Liver (tissue), 9 donors: Measurements from ENCODE around the gene MYO18B. TPM values are rescaled to one million over a fixed set of nuclear protein-coding genes. Genes with fewer than 3 reads are reported as not detected.
"Not testable (repeated sequence)": the region's sequence is repeated elsewhere in the genome, so short reads cannot be mapped to it uniquely, and the experiment has no call there.

Experiments used
- DNase-seq: peaks from one replicate; pipeline ENCODE4 v3.0.0-alpha.2; 2017; ENCODE audit warnings: low spot score
- H3K27ac ChIP-seq, 2 donors: one replicate each; pipeline ENCODE4 v1.7.0; 2013; ENCODE audit warnings: inconsistent platforms in 2 of 2, low read length in 2 of 2, control low read depth in 1 of 2, low read depth in 1 of 2, mild to moderate bottlenecking in 1 of 2
- H3K27me3 ChIP-seq, 4 donors: one replicate each; pipeline versions ENCODE4 v1.6.1 to v1.7.0; 2013; ENCODE audit warnings: low read length in 3 of 4, inconsistent platforms in 1 of 4, mild to moderate bottlenecking in 1 of 4, moderate library complexity in 1 of 4; ENCODE audit not compliant: control insufficient read depth in 4 of 4, insufficient read depth in 4 of 4
- H3K36me3 ChIP-seq, 4 donors: one replicate each; pipeline versions ENCODE4 v1.6.1 to v1.7.0; 2013; ENCODE audit warnings: low read length in 3 of 4, mild to moderate bottlenecking in 3 of 4, low read depth in 1 of 4, moderate library complexity in 1 of 4; ENCODE audit not compliant: control insufficient read depth in 4 of 4, insufficient read depth in 3 of 4
- H3K4me1 ChIP-seq, 4 donors: one replicate each; pipeline versions ENCODE4 v1.6.1 to v1.7.0; 2013; ENCODE audit warnings: low read length in 3 of 4, mild to moderate bottlenecking in 3 of 4, moderate library complexity in 1 of 4; ENCODE audit not compliant: control insufficient read depth in 4 of 4, insufficient read depth in 4 of 4
- H3K4me3 ChIP-seq, 3 donors: one replicate each; pipeline versions ENCODE4 v1.6.1 to v1.7.0; 2013; ENCODE audit warnings: low read length in 3 of 3, control low read depth in 1 of 3, low read depth in 1 of 3, mild to moderate bottlenecking in 1 of 3
- H3K9ac ChIP-seq, 2 donors: one replicate each; pipeline ENCODE4 v1.7.0; 2013; ENCODE audit warnings: low read length in 2 of 2, mild to moderate bottlenecking in 2 of 2, moderate library complexity in 2 of 2, control low read depth in 1 of 2, low read depth in 1 of 2
- H3K9me3 ChIP-seq, 4 donors: one replicate each; pipeline versions ENCODE4 v1.6.1 to v1.7.0; 2013; ENCODE audit warnings: low read length in 3 of 4; ENCODE audit not compliant: control insufficient read depth in 4 of 4
- EGR1 ChIP-seq, 2 donors: IDR thresholded peaks; 2 replicates each; pipeline ENCODE4 v1.6.1; 2016 to 2018; ENCODE audit warnings: antibody characterized with exemption in 2 of 2, low read depth in 2 of 2
- FOXA1 ChIP-seq: IDR thresholded peaks from 2 replicates; pipeline ENCODE4 v1.6.1; 2016; ENCODE audit warnings: antibody characterized with exemption
- FOXA2 ChIP-seq: IDR thresholded peaks from 2 replicates; pipeline ENCODE4 v1.6.1; 2016; ENCODE audit warnings: antibody characterized with exemption
- GABPA ChIP-seq, 2 donors: IDR thresholded peaks in 1 of 2; conservative IDR thresholded peaks in 1 of 2; 2 replicates each; pipeline ENCODE4 v1.6.1; 2016; ENCODE audit warnings: antibody characterized with exemption in 2 of 2, mild to moderate bottlenecking in 1 of 2, moderate library complexity in 1 of 2
- HNF4A ChIP-seq, 2 donors: conservative IDR thresholded peaks; 2 replicates each; pipeline ENCODE4 v1.6.1; 2016; ENCODE audit warnings: antibody characterized with exemption in 2 of 2, mild to moderate bottlenecking in 2 of 2
- HNF4G ChIP-seq: IDR thresholded peaks from 2 replicates; pipeline ENCODE4 v1.6.1; 2016; ENCODE audit warnings: antibody characterized with exemption
- JUND ChIP-seq, 2 donors: IDR thresholded peaks; 2 replicates each; pipeline ENCODE4 v1.6.1; 2016; ENCODE audit warnings: antibody characterized with exemption in 2 of 2
- NR2F2 ChIP-seq: IDR thresholded peaks from 2 replicates; pipeline ENCODE4 v1.6.1; 2016; ENCODE audit warnings: antibody characterized with exemption
- RAD21 ChIP-seq, 2 donors: IDR thresholded peaks; 2 replicates each; pipeline ENCODE4 v1.6.1; 2016; ENCODE audit warnings: antibody characterized with exemption in 2 of 2, mild to moderate bottlenecking in 2 of 2
- RXRA ChIP-seq, 2 donors: IDR thresholded peaks; 2 replicates each; pipeline ENCODE4 v1.6.1; 2017 to 2018; ENCODE audit warnings: antibody characterized with exemption in 2 of 2, mild to moderate bottlenecking in 1 of 2
- SP1 ChIP-seq: IDR thresholded peaks from 2 replicates; pipeline ENCODE4 v1.6.1; 2018; ENCODE audit warnings: antibody characterized with exemption, mild to moderate bottlenecking
- TAF1 ChIP-seq: conservative IDR thresholded peaks from 2 replicates; pipeline ENCODE4 v1.6.1; 2016; ENCODE audit warnings: antibody characterized with exemption, mild to moderate bottlenecking
- YY1 ChIP-seq: IDR thresholded peaks from 2 replicates; pipeline ENCODE4 v1.6.1; 2016; ENCODE audit warnings: antibody characterized with exemption, mild to moderate bottlenecking
- WGBS: extraction: QIAGEN DNeasy Blood & Tissue Kit; methylation state at CpG from one replicate; pipeline ENCODE4 v1.1.7; 2013; 5-methylcytosine and 5-hydroxymethylcytosine counted together
- polyA plus RNA-seq, 2 donors: library from polyadenylated mRNA; stranded (reverse) in 1 of 2; unstranded in 1 of 2; fragments of 200-250 nt in 1 of 2; fragments of >200 nt in 1 of 2; fragmentation: Nextera tagmentation in 1 of 2; extraction: Ambion mirVana in 1 of 2; gene quantifications; one replicate each; pipeline versions ENCODE4 v1.2.1 to v1.2.3, GENCODE V29; 2013 to 2015
- total RNA-seq, 2 donors: library from RNA; depleted of rRNA; stranded (reverse); fragments of >200 nt; gene quantifications; one replicate each; pipeline ENCODE4 v1.2.3, GENCODE V29; 2014
- TF ChIP-seq, protein P1 (sequence below): IDR thresholded peaks from 2 replicates; pipeline ENCODE4 v1.6.1; 2016; ENCODE audit warnings: antibody characterized with exemption, mild to moderate bottlenecking
- TF ChIP-seq, protein P2 (sequence below): fragments of 150-350 bp; IDR thresholded peaks from 2 replicates; pipeline ENCODE4 v1.5.1; 2017; ENCODE audit warnings: improper control_type of control experiment, low read depth, low read length; ENCODE audit not compliant: missing input control
- TF ChIP-seq, protein P3 (sequence below): IDR thresholded peaks from 2 replicates; pipeline ENCODE4 v1.6.1; 2016; ENCODE audit warnings: antibody characterized with exemption
- TF ChIP-seq, protein P4 (sequence below): IDR thresholded peaks from 2 replicates; pipeline ENCODE4 v1.6.1; 2016; ENCODE audit warnings: antibody characterized with exemption
- donor health status: healthy.
- donor health status: healthy.
- donor health status: healthy.
- donor health status: healthy.
- donor health status: healthy.

Gene MYO18B
- total and polyA plus RNA-seq, 4 donors, result under 0.01 to 4.2 (median 0.02) TPM; not detected in 1

DNA sequence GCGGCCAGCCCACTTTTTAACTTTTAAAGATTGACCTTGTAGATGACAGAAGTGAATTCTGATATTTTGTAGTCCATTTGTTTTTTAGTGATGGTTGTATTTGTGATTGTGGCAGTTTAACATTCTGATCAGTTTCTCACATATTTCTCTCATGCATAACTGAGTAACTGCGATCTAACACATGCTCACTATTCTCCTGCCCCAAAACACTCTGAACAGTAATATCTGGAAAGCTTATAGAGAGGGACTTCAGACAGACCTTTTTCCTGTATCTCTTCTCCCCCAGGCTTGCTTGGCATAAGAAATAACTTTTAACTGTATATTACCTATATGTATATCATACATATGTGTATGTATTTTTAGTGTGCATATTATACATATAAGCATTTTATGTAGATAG, 37.3 kb upstream of the MYO18B start:
- no peak overlapping the region for H3K4me3 ChIP-seq
- TF ChIP-seq YY1 (no peak), RAD21 (IDR thresholded peaks at IDR 0.05) (no peak), SP1 (no peak), HNF4A (conservative IDR thresholded peaks at IDR 0.05) (no peak), FOXA2 (no peak)
- TF ChIP-seq, protein P1, sequence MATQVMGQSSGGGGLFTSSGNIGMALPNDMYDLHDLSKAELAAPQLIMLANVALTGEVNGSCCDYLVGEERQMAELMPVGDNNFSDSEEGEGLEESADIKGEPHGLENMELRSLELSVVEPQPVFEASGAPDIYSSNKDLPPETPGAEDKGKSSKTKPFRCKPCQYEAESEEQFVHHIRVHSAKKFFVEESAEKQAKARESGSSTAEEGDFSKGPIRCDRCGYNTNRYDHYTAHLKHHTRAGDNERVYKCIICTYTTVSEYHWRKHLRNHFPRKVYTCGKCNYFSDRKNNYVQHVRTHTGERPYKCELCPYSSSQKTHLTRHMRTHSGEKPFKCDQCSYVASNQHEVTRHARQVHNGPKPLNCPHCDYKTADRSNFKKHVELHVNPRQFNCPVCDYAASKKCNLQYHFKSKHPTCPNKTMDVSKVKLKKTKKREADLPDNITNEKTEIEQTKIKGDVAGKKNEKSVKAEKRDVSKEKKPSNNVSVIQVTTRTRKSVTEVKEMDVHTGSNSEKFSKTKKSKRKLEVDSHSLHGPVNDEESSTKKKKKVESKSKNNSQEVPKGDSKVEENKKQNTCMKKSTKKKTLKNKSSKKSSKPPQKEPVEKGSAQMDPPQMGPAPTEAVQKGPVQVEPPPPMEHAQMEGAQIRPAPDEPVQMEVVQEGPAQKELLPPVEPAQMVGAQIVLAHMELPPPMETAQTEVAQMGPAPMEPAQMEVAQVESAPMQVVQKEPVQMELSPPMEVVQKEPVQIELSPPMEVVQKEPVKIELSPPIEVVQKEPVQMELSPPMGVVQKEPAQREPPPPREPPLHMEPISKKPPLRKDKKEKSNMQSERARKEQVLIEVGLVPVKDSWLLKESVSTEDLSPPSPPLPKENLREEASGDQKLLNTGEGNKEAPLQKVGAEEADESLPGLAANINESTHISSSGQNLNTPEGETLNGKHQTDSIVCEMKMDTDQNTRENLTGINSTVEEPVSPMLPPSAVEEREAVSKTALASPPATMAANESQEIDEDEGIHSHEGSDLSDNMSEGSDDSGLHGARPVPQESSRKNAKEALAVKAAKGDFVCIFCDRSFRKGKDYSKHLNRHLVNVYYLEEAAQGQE, result no peak
- TF ChIP-seq, protein P2, sequence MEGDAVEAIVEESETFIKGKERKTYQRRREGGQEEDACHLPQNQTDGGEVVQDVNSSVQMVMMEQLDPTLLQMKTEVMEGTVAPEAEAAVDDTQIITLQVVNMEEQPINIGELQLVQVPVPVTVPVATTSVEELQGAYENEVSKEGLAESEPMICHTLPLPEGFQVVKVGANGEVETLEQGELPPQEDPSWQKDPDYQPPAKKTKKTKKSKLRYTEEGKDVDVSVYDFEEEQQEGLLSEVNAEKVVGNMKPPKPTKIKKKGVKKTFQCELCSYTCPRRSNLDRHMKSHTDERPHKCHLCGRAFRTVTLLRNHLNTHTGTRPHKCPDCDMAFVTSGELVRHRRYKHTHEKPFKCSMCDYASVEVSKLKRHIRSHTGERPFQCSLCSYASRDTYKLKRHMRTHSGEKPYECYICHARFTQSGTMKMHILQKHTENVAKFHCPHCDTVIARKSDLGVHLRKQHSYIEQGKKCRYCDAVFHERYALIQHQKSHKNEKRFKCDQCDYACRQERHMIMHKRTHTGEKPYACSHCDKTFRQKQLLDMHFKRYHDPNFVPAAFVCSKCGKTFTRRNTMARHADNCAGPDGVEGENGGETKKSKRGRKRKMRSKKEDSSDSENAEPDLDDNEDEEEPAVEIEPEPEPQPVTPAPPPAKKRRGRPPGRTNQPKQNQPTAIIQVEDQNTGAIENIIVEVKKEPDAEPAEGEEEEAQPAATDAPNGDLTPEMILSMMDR, result no peak
- TF ChIP-seq, protein P3, sequence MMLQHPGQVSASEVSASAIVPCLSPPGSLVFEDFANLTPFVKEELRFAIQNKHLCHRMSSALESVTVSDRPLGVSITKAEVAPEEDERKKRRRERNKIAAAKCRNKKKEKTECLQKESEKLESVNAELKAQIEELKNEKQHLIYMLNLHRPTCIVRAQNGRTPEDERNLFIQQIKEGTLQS, result no peak
- DNase-seq, result no peak
- no peaks in the 10 kb centered on the region for H3K4me1 ChIP-seq
- 95% methylated on average over 2 of the region's 2 CpGs for WGBS
- no peak overlapping the region for H3K9ac ChIP-seq
- no peaks in the 10 kb centered on the region for H3K9me3 ChIP-seq
- H3K27ac ChIP-seq, result no peak overlapping the region
- H3K27me3 ChIP-seq, result no peaks in the 10 kb centered on the region
- no peaks in the 10 kb centered on the region for H3K36me3 ChIP-seq

GRCh38 chr22:25706197-25706596, 35.8 kb upstream of the MYO18B start:
- Histone ChIP-seq H3K9me3 (no peaks in the 10 kb centered on the region), H3K27me3 (no peaks in the 10 kb centered on the region), H3K27ac (no peak overlapping the region), H3K9ac (no peak overlapping the region), H3K4me3 (no peak overlapping the region), H3K4me1 (no peaks in the 10 kb centered on the region), H3K36me3 (no peaks in the 10 kb centered on the region)
- DNase-seq, result no peak
- WGBS, result 92% methylated on average over 5 of the region's 5 CpGs
- TF ChIP-seq FOXA2 (no peak), RXRA (IDR thresholded peaks at IDR 0.05) (no peak), NR2F2 (no peak), HNF4G (no peak), SP1 (no peak), GABPA (IDR thresholded peaks at IDR 0.05 in 1 of 2, conservative IDR thresholded peaks at IDR 0.05 in 1 of 2) (no peak), EGR1 (IDR thresholded peaks at IDR 0.05; ENCODE audit: low read depth in 2 of 2) (no peak), FOXA1 (no peak), TAF1 (no peak), JUND (IDR thresholded peaks at IDR 0.05) (no peak), HNF4A (conservative IDR thresholded peaks at IDR 0.05) (no peak), YY1 (no peak)
- TF ChIP-seq, protein P1, result no peak
- TF ChIP-seq, protein P4, sequence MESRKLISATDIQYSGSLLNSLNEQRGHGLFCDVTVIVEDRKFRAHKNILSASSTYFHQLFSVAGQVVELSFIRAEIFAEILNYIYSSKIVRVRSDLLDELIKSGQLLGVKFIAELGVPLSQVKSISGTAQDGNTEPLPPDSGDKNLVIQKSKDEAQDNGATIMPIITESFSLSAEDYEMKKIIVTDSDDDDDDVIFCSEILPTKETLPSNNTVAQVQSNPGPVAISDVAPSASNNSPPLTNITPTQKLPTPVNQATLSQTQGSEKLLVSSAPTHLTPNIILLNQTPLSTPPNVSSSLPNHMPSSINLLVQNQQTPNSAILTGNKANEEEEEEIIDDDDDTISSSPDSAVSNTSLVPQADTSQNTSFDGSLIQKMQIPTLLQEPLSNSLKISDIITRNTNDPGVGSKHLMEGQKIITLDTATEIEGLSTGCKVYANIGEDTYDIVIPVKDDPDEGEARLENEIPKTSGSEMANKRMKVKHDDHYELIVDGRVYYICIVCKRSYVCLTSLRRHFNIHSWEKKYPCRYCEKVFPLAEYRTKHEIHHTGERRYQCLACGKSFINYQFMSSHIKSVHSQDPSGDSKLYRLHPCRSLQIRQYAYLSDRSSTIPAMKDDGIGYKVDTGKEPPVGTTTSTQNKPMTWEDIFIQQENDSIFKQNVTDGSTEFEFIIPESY, result no peak

GRCh38 chr22:25708430-25708829, 33.6 kb upstream of the MYO18B start:
- WGBS, result 89% methylated on average over 6 of the region's 6 CpGs
- not testable (repeated sequence) for H3K27ac ChIP-seq

More at GRCh38 chr22:25708430-25708829, 33.6 kb upstream of the MYO18B start:
- not testable (repeated sequence) for H3K4me3 ChIP-seq, DNase-seq, H3K27me3 ChIP-seq, H3K36me3 ChIP-seq, H3K9ac ChIP-seq, H3K9me3 ChIP-seq, H3K4me1 ChIP-seq
